Osteocyte (in vitro differentiated cells): ENCODE data around the gene WBP2. TPM values are rescaled to one million over a fixed set of nuclear protein-coding genes. Genes with fewer than 3 reads are reported as not detected.

ENCODE experiments used
- DNase-seq: peaks from one replicate; pipeline ENCODE4 v3.0.0; 2021; ENCODE audit warnings: mixed read lengths; ENCODE audit not compliant: unreplicated experiment; ENCODE audit errors: extremely low spot score
- H3K27ac Mint-ChIP-seq: one replicate; pipeline ENCODE4 v1.8.0; 2021; ENCODE audit warnings: mild to moderate bottlenecking, mixed read lengths; ENCODE audit not compliant: unreplicated experiment
- H3K27me3 Mint-ChIP-seq: one replicate; pipeline ENCODE4 v1.8.0; 2021; ENCODE audit warnings: mixed read lengths; ENCODE audit not compliant: unreplicated experiment
- H3K36me3 Mint-ChIP-seq: one replicate; pipeline ENCODE4 v1.8.0; 2021; ENCODE audit warnings: mixed read lengths; ENCODE audit not compliant: unreplicated experiment
- H3K4me1 Mint-ChIP-seq: one replicate; pipeline ENCODE4 v1.8.0; 2021; ENCODE audit warnings: mixed read lengths; ENCODE audit not compliant: unreplicated experiment
- H3K4me3 Mint-ChIP-seq: one replicate; pipeline ENCODE4 v1.8.0; 2021; ENCODE audit warnings: mild to moderate bottlenecking, moderate library complexity, mixed read lengths; ENCODE audit not compliant: unreplicated experiment
- H3K9me3 Mint-ChIP-seq: one replicate; pipeline ENCODE4 v1.8.0; 2021; ENCODE audit warnings: mixed read lengths; ENCODE audit not compliant: unreplicated experiment
- CTCF ChIP-seq: fragments of 200-600 bp; sonication (generic); IDR thresholded peaks from 2 replicates; pipeline ENCODE4 v1.5.0; 2021; ENCODE audit warnings: antibody characterized with exemption, mild to moderate bottlenecking, moderate library complexity
- total RNA-seq: library from RNA; stranded (reverse); gene quantifications from 2 replicates; pipeline ENCODE4 v1.2.1, GENCODE V29; 2021

Gene WBP2
- total RNA-seq, 1 donor from 2014 or later = 88.2 TPM

- H3K27me3 Mint-ChIP-seq = no peaks in the 10 kb centered on the region
- no peaks in the 10 kb centered on the region for H3K9me3 Mint-ChIP-seq
- H3K27ac Mint-ChIP-seq = no peak overlapping the region
- no peak overlapping the region for H3K4me3 Mint-ChIP-seq
- TF ChIP-seq CTCF = no peak
- H3K36me3 Mint-ChIP-seq = peaks cover 18% of the 10 kb centered on the region
- DNase-seq = no peak
- peaks cover 24% of the 10 kb centered on the region for H3K4me1 Mint-ChIP-seq
These were observed 31.0 kb downstream of the WBP2 start for GRCh38 chr17:75824050-75824552.

GRCh38 chr17:75823257-75824041 is 31.7 kb downstream of the WBP2 start:
- DNase-seq = no peak
- H3K9me3 Mint-ChIP-seq = no peaks in the 10 kb centered on the region
- H3K4me1 Mint-ChIP-seq = peaks cover 24% of the 10 kb centered on the region
- H3K4me3 Mint-ChIP-seq = no peak overlapping the region
- no peaks in the 10 kb centered on the region for H3K27me3 Mint-ChIP-seq
- peaks cover 25% of the 10 kb centered on the region for H3K36me3 Mint-ChIP-seq
- no peak overlapping the region for H3K27ac Mint-ChIP-seq
- TF ChIP-seq CTCF = no peak

GRCh38 chr17:75822800-75823166 is 32.4 kb downstream of the WBP2 start:
- TF ChIP-seq CTCF = no peak
- Mint-ChIP-seq H3K27ac (no peak overlapping the region), H3K27me3 (no peaks in the 10 kb centered on the region), H3K4me3 (no peak overlapping the region), H3K9me3 (no peaks in the 10 kb centered on the region), H3K36me3 (peaks cover 26% of the 10 kb centered on the region), H3K4me1 (peaks cover 19% of the 10 kb centered on the region)
- no peak for DNase-seq

GRCh38 chr17:75822119-75822799 is 32.9 kb downstream of the WBP2 start:
- Mint-ChIP-seq H3K4me1 (peaks cover 14% of the 10 kb centered on the region), H3K4me3 (no peak overlapping the region), H3K27ac (no peak overlapping the region), H3K36me3 (peaks cover 26% of the 10 kb centered on the region), H3K27me3 (no peaks in the 10 kb centered on the region), H3K9me3 (no peaks in the 10 kb centered on the region)
- DNase-seq = no peak
- TF ChIP-seq CTCF = no peak

GRCh38 chr17:75821552-75821951 is 33.6 kb downstream of the WBP2 start:
- Mint-ChIP-seq H3K27me3 (no peaks in the 10 kb centered on the region), H3K4me1 (peaks cover 8% of the 10 kb centered on the region), H3K4me3 (no peak overlapping the region), H3K36me3 (peaks cover 26% of the 10 kb centered on the region), H3K27ac (no peak overlapping the region), H3K9me3 (no peaks in the 10 kb centered on the region)
- no peak for TF ChIP-seq CTCF
- DNase-seq = no peak
